ENCODE data around the gene SUMF2.
"Not testable (repeated sequence)": the region's sequence is repeated elsewhere in the genome, so short reads cannot be mapped to it uniquely, and the experiment has no call there.

DNA sequence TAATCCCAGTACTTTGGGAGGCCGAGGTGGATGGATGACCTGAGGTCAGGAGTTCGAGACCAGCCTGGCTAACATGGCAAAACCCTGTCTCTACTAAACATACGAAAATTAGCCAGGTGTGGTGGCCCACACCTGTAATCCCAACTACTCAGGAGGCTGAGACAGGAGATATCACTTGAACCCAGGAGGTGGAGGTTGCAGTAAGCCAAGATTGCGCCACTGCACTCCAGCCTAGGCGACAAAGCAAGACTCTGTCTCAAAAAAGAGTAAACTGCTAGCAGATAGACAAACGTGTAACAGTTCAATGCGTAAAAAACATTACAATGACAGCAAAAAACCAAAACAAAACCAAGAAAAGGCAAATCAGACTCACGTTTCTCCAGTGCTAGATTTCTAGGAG is 32.5 kb upstream of the SUMF2 start:
- TF ChIP-seq, protein P1, sequence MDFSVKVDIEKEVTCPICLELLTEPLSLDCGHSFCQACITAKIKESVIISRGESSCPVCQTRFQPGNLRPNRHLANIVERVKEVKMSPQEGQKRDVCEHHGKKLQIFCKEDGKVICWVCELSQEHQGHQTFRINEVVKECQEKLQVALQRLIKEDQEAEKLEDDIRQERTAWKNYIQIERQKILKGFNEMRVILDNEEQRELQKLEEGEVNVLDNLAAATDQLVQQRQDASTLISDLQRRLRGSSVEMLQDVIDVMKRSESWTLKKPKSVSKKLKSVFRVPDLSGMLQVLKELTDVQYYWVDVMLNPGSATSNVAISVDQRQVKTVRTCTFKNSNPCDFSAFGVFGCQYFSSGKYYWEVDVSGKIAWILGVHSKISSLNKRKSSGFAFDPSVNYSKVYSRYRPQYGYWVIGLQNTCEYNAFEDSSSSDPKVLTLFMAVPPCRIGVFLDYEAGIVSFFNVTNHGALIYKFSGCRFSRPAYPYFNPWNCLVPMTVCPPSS (IDR thresholded peaks at IDR 0.05) = not testable (repeated sequence)
- TF ChIP-seq NR2F1 (CRISPR knock-in tag; IDR thresholded peaks at IDR 0.05); POLR2A (IDR thresholded peaks at IDR 0.05; ENCODE audit: insufficient read depth in 1 of 2, low read depth in 2 of 2, low read length in 2 of 2); ZNF12 (CRISPR knock-in tag; IDR thresholded peaks at IDR 0.05): not testable (repeated sequence)
- TF ChIP-seq, protein P2, sequence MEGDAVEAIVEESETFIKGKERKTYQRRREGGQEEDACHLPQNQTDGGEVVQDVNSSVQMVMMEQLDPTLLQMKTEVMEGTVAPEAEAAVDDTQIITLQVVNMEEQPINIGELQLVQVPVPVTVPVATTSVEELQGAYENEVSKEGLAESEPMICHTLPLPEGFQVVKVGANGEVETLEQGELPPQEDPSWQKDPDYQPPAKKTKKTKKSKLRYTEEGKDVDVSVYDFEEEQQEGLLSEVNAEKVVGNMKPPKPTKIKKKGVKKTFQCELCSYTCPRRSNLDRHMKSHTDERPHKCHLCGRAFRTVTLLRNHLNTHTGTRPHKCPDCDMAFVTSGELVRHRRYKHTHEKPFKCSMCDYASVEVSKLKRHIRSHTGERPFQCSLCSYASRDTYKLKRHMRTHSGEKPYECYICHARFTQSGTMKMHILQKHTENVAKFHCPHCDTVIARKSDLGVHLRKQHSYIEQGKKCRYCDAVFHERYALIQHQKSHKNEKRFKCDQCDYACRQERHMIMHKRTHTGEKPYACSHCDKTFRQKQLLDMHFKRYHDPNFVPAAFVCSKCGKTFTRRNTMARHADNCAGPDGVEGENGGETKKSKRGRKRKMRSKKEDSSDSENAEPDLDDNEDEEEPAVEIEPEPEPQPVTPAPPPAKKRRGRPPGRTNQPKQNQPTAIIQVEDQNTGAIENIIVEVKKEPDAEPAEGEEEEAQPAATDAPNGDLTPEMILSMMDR (CRISPR knock-in tag; IDR thresholded peaks at IDR 0.05) = not testable (repeated sequence)
- TF ChIP-seq, protein P3, sequence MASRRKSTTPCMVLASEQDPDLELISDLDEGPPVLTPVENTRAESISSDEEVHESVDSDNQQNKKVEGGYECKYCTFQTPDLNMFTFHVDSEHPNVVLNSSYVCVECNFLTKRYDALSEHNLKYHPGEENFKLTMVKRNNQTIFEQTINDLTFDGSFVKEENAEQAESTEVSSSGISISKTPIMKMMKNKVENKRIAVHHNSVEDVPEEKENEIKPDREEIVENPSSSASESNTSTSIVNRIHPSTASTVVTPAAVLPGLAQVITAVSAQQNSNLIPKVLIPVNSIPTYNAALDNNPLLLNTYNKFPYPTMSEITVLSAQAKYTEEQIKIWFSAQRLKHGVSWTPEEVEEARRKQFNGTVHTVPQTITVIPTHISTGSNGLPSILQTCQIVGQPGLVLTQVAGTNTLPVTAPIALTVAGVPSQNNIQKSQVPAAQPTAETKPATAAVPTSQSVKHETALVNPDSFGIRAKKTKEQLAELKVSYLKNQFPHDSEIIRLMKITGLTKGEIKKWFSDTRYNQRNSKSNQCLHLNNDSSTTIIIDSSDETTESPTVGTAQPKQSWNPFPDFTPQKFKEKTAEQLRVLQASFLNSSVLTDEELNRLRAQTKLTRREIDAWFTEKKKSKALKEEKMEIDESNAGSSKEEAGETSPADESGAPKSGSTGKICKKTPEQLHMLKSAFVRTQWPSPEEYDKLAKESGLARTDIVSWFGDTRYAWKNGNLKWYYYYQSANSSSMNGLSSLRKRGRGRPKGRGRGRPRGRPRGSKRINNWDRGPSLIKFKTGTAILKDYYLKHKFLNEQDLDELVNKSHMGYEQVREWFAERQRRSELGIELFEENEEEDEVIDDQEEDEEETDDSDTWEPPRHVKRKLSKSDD (CRISPR knock-in tag; IDR thresholded peaks at IDR 0.05; ENCODE audit: low read depth) = not testable (repeated sequence)

Measured in HepG2 (cell line).